Vagina (tissue), 2 donors: ENCODE results near the gene TOLLIP.

Experiments used
- CTCF ChIP-seq, 3 experiments: fragments of 450-650 bp in 2 of 3; fragments of 200-600 bp in 1 of 3; sonication (generic) in 1 of 3; IDR thresholded peaks; one replicate each; pipeline ENCODE4 v1.5.1; 2017 to 2019; ENCODE audit warnings: antibody characterized with exemption in 3 of 3, mild to moderate bottlenecking in 2 of 3, moderate library complexity in 2 of 3
- POLR2A ChIP-seq, 2 donors: fragments of 450-650 bp; IDR thresholded peaks; one replicate each; pipeline ENCODE4 v1.6.1; 2017; ENCODE audit warnings: antibody characterized with exemption in 2 of 2, mild to moderate bottlenecking in 2 of 2, moderate library complexity in 2 of 2

- no peak for TF ChIP-seq CTCF (IDR thresholded peaks at IDR 0.05)
- TF ChIP-seq POLR2A (IDR thresholded peaks at IDR 0.05) = no peak
Measured at GRCh38 chr11:1291295-1292017, 18.0 kb downstream of the TOLLIP start.
